ENCODE data around the gene UPF3B.
"Not testable (repeated sequence)": the region's sequence is repeated elsewhere in the genome, so short reads cannot be mapped to it uniquely, and the experiment has no call there.

Gene UPF3B

GRCh38 chrX:119824221-119824620 lies 28.5 kb downstream of the UPF3B start:
- not testable (repeated sequence) for DNase-seq (ENCODE audit: low spot score)

- DNase-seq (ENCODE audit: low spot score): peak; percentile 62
These were observed 31.1 kb downstream of the UPF3B start for GRCh38 chrX:119821703-119822102.

GRCh38 chrX:119817130-119817690 lies 35.6 kb downstream of the UPF3B start:
- no peak for DNase-seq (ENCODE audit: low spot score)

- DNase-seq (ENCODE audit: low spot score): no peak
These were observed 36.5 kb downstream of the UPF3B start for GRCh38 chrX:119816300-119816699.

GRCh38 chrX:119809185-119809666 lies 43.5 kb downstream of the UPF3B start:
- no peak for DNase-seq (ENCODE audit: low spot score)

- not testable (repeated sequence) for DNase-seq (ENCODE audit: low spot score)
These were observed 44.3 kb downstream of the UPF3B start for GRCh38 chrX:119808461-119808860.

GRCh38 chrX:119802546-119802945 lies 50.2 kb downstream of the UPF3B start:
- no peak for DNase-seq (ENCODE audit: low spot score)

- DNase-seq (ENCODE audit: low spot score): no peak
These were observed 51.2 kb downstream of the UPF3B start for GRCh38 chrX:119801253-119802221.

- DNase-seq (ENCODE audit: low spot score): peak; percentile 91
These were observed 61.1 kb downstream of the UPF3B start, which contains the start of gene RPL39 for GRCh38 chrX:119791437-119792231. RPL39 (minus strand) TSS chrX:119791630; CDS start chrX:119791576, 54 bp downstream.

- no peak for DNase-seq (ENCODE audit: low spot score)
These were observed 61.8 kb downstream of the UPF3B start for GRCh38 chrX:119790977-119791436.

GRCh38 chrX:119784747-119785446 lies 67.9 kb downstream of the UPF3B start:
- DNase-seq (ENCODE audit: low spot score): peak; percentile 67

Measured in NAMALWA (cell line).